H1 (cell line): ENCODE results near the gene TMEM250. TPM values are rescaled to one million over a fixed set of nuclear protein-coding genes. Genes with fewer than 3 reads are reported as not detected.
A peak's percentile ranks its signal among the peaks of the same experiment; 100 is the strongest.

Experiments
- CTCF ChIA-PET: fragments of 300-600 bp; sonication (Branson Sonifier 250); formaldehyde crosslinking; loops from one replicate; lab custom pipeline; 2021; ENCODE audit not compliant: partially characterized antibody; lab: Charles Lee
- POLR2A ChIA-PET: fragments of 300-600 bp; sonication (Branson Sonifier 250); formaldehyde crosslinking; loops from one replicate; lab custom pipeline; 2021; ENCODE audit warnings: inconsistent platforms; ENCODE audit not compliant: partially characterized antibody; lab: Charles Lee
- DNase-seq, 2 experiments: peaks; one replicate each; pipeline versions ENCODE4 v3.0.0 to v3.0.0-alpha.2; 2010 to 2022; ENCODE audit warnings: low spot score in 2 of 2, low read depth in 1 of 2, mixed read lengths in 1 of 2
- FAIRE-seq: peaks from 2 replicates; lab custom pipeline; 2011; peaks lifted over from hg19 to GRCh38; lab: Jason Lieb, UNC
- H2AFZ ChIP-seq: 2 replicates; pipeline ENCODE4 v1.8.1; 2012; ENCODE audit warnings: low read length, inconsistent platforms
- H2AK5ac ChIP-seq: 2 replicates; pipeline ENCODE4 v1.6.1; 2013; ENCODE audit warnings: low read depth, low read length
- H2BK120ac ChIP-seq: replicated peaks from 2 replicates; pipeline ENCODE3; 2013; ENCODE audit warnings: low read depth, low read length, inconsistent platforms
- H2BK12ac ChIP-seq: 2 replicates; pipeline ENCODE4 v1.6.1; 2013; ENCODE audit warnings: low read depth, low read length
- H2BK15ac ChIP-seq: 2 replicates; pipeline ENCODE4 v1.6.1; 2013; ENCODE audit warnings: low read length
- H2BK20ac ChIP-seq: 2 replicates; pipeline ENCODE4 v1.6.1; 2013; ENCODE audit warnings: low read length
- H2BK5ac ChIP-seq: 2 replicates; pipeline ENCODE4 v1.6.1; 2013; ENCODE audit warnings: low read depth, low read length
- H3K14ac ChIP-seq: 2 replicates; pipeline ENCODE4 v1.6.1; 2013; ENCODE audit warnings: inconsistent platforms; ENCODE audit not compliant: insufficient read length
- H3K18ac ChIP-seq: 2 replicates; pipeline ENCODE4 v1.6.1; 2013; ENCODE audit warnings: low read length; ENCODE audit errors: extremely low read depth
- H3K23ac ChIP-seq: 2 replicates; pipeline ENCODE4 v1.6.1; 2013; ENCODE audit warnings: inconsistent platforms; ENCODE audit not compliant: insufficient read length
- H3K23me2 ChIP-seq: 2 replicates; pipeline ENCODE4 v1.6.1; 2013; ENCODE audit warnings: low read depth, low read length
- H3K27ac ChIP-seq: 2 replicates; pipeline ENCODE4 v1.6.1; 2011; ENCODE audit warnings: low read depth, low read length, inconsistent platforms
- H3K27me3 ChIP-seq, 4 experiments: replicated peaks in 1 of 4; 1 replicate in 1 of 4; 2 replicates in 3 of 4; pipeline versions ENCODE4 v1.6.1 to v1.8.1; 2011 to 2013; ENCODE audit warnings: low read length in 3 of 4, mild to moderate bottlenecking in 3 of 4, inconsistent platforms in 2 of 4, mixed read lengths in 2 of 4, moderate library complexity in 1 of 4; ENCODE audit not compliant: control insufficient read depth in 3 of 4, insufficient read depth in 3 of 4; ENCODE audit errors: extremely low read depth in 1 of 4
- H3K36me3 ChIP-seq, 4 experiments: 2 replicates each; pipeline versions ENCODE4 v1.6.1 to v1.8.1; 2011 to 2013; ENCODE audit warnings: mild to moderate bottlenecking in 4 of 4, low read length in 3 of 4, moderate library complexity in 2 of 4, control low read depth in 1 of 4, inconsistent platforms in 1 of 4; ENCODE audit not compliant: insufficient read depth in 4 of 4, control insufficient read depth in 2 of 4
- H3K4ac ChIP-seq: replicated peaks from 2 replicates; pipeline ENCODE3; 2013; ENCODE audit warnings: low read length, low read depth, mixed read lengths, inconsistent platforms; ENCODE audit not compliant: insufficient read length
- H3K4me1 ChIP-seq, 4 experiments: replicated peaks in 1 of 4; 1 replicate in 1 of 4; 2 replicates in 3 of 4; pipeline versions ENCODE4 v1.6.1 to v1.8.1; 2011 to 2013; ENCODE audit warnings: low read length in 3 of 4, inconsistent platforms in 2 of 4, mixed read lengths in 1 of 4; ENCODE audit not compliant: insufficient read depth in 4 of 4, control insufficient read depth in 3 of 4
- H3K4me2 ChIP-seq, 2 experiments: 2 replicates each; pipeline versions ENCODE4 v1.6.1 to v1.8.1; 2011 to 2013; ENCODE audit warnings: low read depth in 2 of 2, low read length in 2 of 2, control low read depth in 1 of 2, inconsistent platforms in 1 of 2, mild to moderate bottlenecking in 1 of 2; ENCODE audit not compliant: insufficient read depth in 1 of 2
- H3K4me3 ChIP-seq, 4 experiments: fragments of 200-600, 300-600 bp in 1 of 4; sonication (generic), shearing (Covaris generic), sonication (Bioruptor Twin) in 1 of 4; 2 replicates each; pipeline versions ENCODE4 v1.5.1 to v1.8.1; 2011 to 2016; ENCODE audit warnings: low read length in 4 of 4, low read depth in 3 of 4, control low read depth in 2 of 4, inconsistent platforms in 2 of 4, mild to moderate bottlenecking in 2 of 4, mixed read lengths in 1 of 4, moderate library complexity in 1 of 4; ENCODE audit not compliant: insufficient read depth in 2 of 4; ENCODE audit errors: extremely low read depth in 1 of 4
- H3K56ac ChIP-seq: replicated peaks from 2 replicates; pipeline ENCODE3; 2013; ENCODE audit warnings: low read depth, mild to moderate bottlenecking, mixed read lengths, low read length, inconsistent platforms; ENCODE audit not compliant: insufficient read length
- H3K79me1 ChIP-seq: 2 replicates; pipeline ENCODE4 v1.6.1; 2013; ENCODE audit warnings: low read depth, low read length, control low read depth
- H3K79me2 ChIP-seq, 2 experiments: 2 replicates each; pipeline versions ENCODE4 v1.6.1 to v1.8.1; 2012 to 2013; ENCODE audit warnings: low read length in 2 of 2, mild to moderate bottlenecking in 2 of 2, inconsistent platforms in 1 of 2; ENCODE audit not compliant: insufficient read depth in 2 of 2, control insufficient read depth in 1 of 2
- H3K9ac ChIP-seq, 4 experiments: replicated peaks in 1 of 4; 1 replicate in 1 of 4; 2 replicates in 3 of 4; pipeline versions ENCODE4 v1.6.1 to v1.8.1; 2011 to 2013; ENCODE audit warnings: low read depth in 3 of 4, low read length in 3 of 4, control low read depth in 2 of 4, mild to moderate bottlenecking in 2 of 4, moderate library complexity in 2 of 4, inconsistent platforms in 1 of 4; ENCODE audit errors: extremely low read depth in 1 of 4
- H3K9me3 ChIP-seq, 2 experiments: 2 replicates each; pipeline versions ENCODE4 v1.6.1 to v1.8.1; 2012 to 2013; ENCODE audit warnings: mild to moderate bottlenecking in 2 of 2, moderate library complexity in 2 of 2, control low read depth in 1 of 2, inconsistent platforms in 1 of 2, low read depth in 1 of 2, low read length in 1 of 2, mixed read lengths in 1 of 2; ENCODE audit not compliant: insufficient read depth in 2 of 2
- H4K20me1 ChIP-seq, 2 experiments: replicated peaks in 1 of 2; 2 replicates each; pipeline versions ENCODE3 to v1.8.1; 2011 to 2013; ENCODE audit warnings: inconsistent platforms in 2 of 2, low read length in 2 of 2, mild to moderate bottlenecking in 1 of 2; ENCODE audit not compliant: insufficient read depth in 2 of 2, control insufficient read depth in 1 of 2
- H4K5ac ChIP-seq: 2 replicates; pipeline ENCODE4 v1.6.1; 2013; ENCODE audit warnings: low read length, low read depth, mixed read lengths, inconsistent platforms; ENCODE audit not compliant: insufficient read length
- H4K8ac ChIP-seq: 2 replicates; pipeline ENCODE4 v1.8.0; 2013; ENCODE audit warnings: mild to moderate bottlenecking, moderate library complexity, low read length, inconsistent platforms; ENCODE audit not compliant: insufficient read depth; ENCODE audit errors: extremely low read depth
- H4K91ac ChIP-seq: replicated peaks from 2 replicates; pipeline ENCODE3; 2013; ENCODE audit warnings: low read length, mixed read lengths, inconsistent platforms; ENCODE audit not compliant: insufficient read length
- CREB1 ChIP-seq: IDR thresholded peaks from 2 replicates; pipeline ENCODE4 v1.6.1; 2012; ENCODE audit warnings: inconsistent platforms
- FOSL1 ChIP-seq: IDR thresholded peaks from 2 replicates; pipeline ENCODE4 v1.6.1; 2011; ENCODE audit warnings: mild to moderate bottlenecking, low read depth, low read length, moderate library complexity; ENCODE audit not compliant: insufficient read depth
- GTF2F1 ChIP-seq: IDR thresholded peaks from 2 replicates; pipeline ENCODE4 v1.6.1; 2012; ENCODE audit warnings: low read depth, low read length, improper control_type of control experiment, borderline replicate concordance
- JUND ChIP-seq: IDR thresholded peaks from 2 replicates; pipeline ENCODE4 v1.6.1; 2011; ENCODE audit warnings: mild to moderate bottlenecking, improper control_type of control experiment, low read length
- SIRT6 ChIP-seq: IDR thresholded peaks from one replicate; pipeline ENCODE4 v1.7.1; 2012; ENCODE audit warnings: low read length, inconsistent platforms
- WGBS, 2 experiments: shearing (Covaris generic) in 1 of 2; methylation state at CpG; one replicate each; pipeline versions ENCODE4 v1.1.6 to v1.1.7; 2013 to 2015; ENCODE audit warnings: low lambda C conversion rate in 2 of 2, mixed read lengths in 2 of 2, inconsistent platforms in 1 of 2, low coverage in 1 of 2, missing lambda C conversion rate in 1 of 2; ENCODE audit not compliant: insufficient replicate concordance in 2 of 2, insufficient coverage in 1 of 2, insufficient read length in 1 of 2; ENCODE audit errors: extremely low coverage in 1 of 2, missing lambda C conversion rate in 1 of 2; 5-methylcytosine and 5-hydroxymethylcytosine counted together
- polyA plus RNA-seq, 7 experiments: library from polyadenylated mRNA; depleted of rRNA in 3 of 7; stranded (reverse) in 5 of 7; unstranded in 2 of 7; fragments of >200 nt in 5 of 7; fragments of 200-250 nt in 2 of 7; gene quantifications; 1 replicate in 5 of 7; 2 replicates in 1 of 7; 4 replicates in 1 of 7; pipeline versions ENCODE4 v1.2.1 to v1.2.3, GENCODE V29; 2011 to 2013; ENCODE audit warnings: missing spikeins in 2 of 7, mixed read lengths in 2 of 7
- total RNA-seq: library from RNA; stranded (reverse); fragmentation: NEBNext Ultra II Directional; extraction: Animal tissue kit (Norgen Biotek cat#: 25700); gene quantifications from 2 replicates; pipeline ENCODE4 v1.2.1, GENCODE V29; 2021
- TF ChIP-seq, protein P1 (sequence below): IDR thresholded peaks from 2 replicates; pipeline ENCODE4 v1.6.1; 2012; ENCODE audit warnings: inconsistent platforms

Gene TMEM250
- total and polyA plus RNA-seq, 2 of the 8 experiments (the other 6 are each of a cell fraction or from before 2014, with no cell fraction given): 22.3 to 34.9 TPM

DNA sequence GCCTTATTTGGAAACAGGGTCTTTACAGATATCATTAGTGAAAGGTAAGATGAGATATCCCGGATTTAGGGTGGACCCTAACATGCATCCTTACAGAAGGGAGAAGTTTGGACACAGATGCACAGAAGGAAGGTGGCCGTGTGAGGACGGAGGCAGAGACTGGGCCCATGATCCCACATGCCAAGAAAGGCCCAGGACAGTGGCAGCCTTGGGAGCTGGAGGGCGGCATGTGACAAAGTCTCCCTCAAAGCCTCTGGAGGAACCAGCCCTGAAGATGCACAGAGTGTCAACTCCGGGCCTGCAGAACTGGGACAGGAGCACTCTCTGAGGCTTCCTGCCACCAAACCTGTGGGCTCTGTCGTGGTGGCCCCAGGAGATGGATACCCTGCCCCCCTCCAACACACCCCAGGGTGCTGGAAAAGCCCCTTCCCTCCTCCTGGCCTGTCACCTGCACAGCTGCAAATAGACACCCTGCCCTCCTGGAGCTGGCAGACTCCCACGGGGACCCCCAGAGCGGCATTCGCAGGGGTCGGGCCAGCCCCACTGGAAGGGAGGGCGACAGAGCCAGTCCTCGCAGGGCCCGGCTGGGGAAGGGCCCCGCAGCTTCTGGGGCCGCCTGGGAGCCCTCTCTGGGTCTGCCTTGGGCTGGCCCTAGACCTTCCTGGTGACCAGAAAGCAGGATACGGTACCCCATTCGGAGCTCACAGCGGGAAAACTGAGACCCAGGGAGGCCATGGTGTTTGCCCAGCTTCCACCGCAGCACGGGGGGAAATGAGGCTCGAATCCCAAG, 31.5 kb downstream of the TMEM250 start:
- H2BK15ac ChIP-seq: no peak overlapping the region
- TF ChIP-seq CREB1: no peak
- no peak for TF ChIP-seq FOSL1
- TF ChIP-seq GTF2F1: no peak
- no peak for TF ChIP-seq JUND
- TF ChIP-seq, protein P1, sequence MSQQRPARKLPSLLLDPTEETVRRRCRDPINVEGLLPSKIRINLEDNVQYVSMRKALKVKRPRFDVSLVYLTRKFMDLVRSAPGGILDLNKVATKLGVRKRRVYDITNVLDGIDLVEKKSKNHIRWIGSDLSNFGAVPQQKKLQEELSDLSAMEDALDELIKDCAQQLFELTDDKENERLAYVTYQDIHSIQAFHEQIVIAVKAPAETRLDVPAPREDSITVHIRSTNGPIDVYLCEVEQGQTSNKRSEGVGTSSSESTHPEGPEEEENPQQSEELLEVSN: no peak
- TF ChIP-seq SIRT6: no peak
- TF ChIP-seq, all 59 proteins: peak for 0
- Histone ChIP-seq H3K18ac (peak overlapping the region; percentile 38), H3K4ac (no peak overlapping the region), H3K27ac (no peak overlapping the region), H2AFZ (no peak overlapping the region), H3K9me3 (no peaks in the 10 kb centered on the region), H2BK120ac (no peak overlapping the region), H4K20me1 (peaks cover 0 to 2% of the 10 kb centered on the region in 2 experiments), H3K4me3 (no peak overlapping the region), H3K23ac (no peak overlapping the region), H2BK5ac (no peak overlapping the region), H3K36me3 (no peaks in the 10 kb centered on the region), H3K4me2 (no peak overlapping the region), H3K56ac (no peak overlapping the region), H2BK12ac (no peak overlapping the region), H2AK5ac (peak overlapping the region; percentile 85), H3K9ac (no peak overlapping the region), H4K5ac (no peak overlapping the region), H4K8ac (no peak overlapping the region; the same call in 1 of the 2 replicates), H3K14ac (no peak overlapping the region), H3K23me2 (no peaks in the 10 kb centered on the region), H2BK20ac (no peak overlapping the region), H3K4me1 (peaks cover 0 to 32% (median 14%) of the 10 kb centered on the region in 4 experiments; a peak in 6 of 7 replicates), H3K79me1 (no peaks in the 10 kb centered on the region; the same call in 1 of the 2 replicates), H3K79me2 (peaks cover 0 to 6% of the 10 kb centered on the region in 2 experiments; a peak in 1 of 4 replicates), H3K27me3 (no peaks in the 10 kb centered on the region), H4K91ac (no peak overlapping the region)
- no peak for FAIRE-seq
- DNase-seq: peak in 1 of 2 experiments; percentile 50
- ChIA-PET POLR2A (interaction anchor here (0.8 kb wide), 1 partner anchor 35 kb away, joined by 4 read pairs; no protein-coding TSS in a partner anchor), CTCF (interaction anchor here (1.0 to 1.2 kb wide), 4 partner anchors 8 to 104 kb away, joined by 3 read pairs; no protein-coding TSS in a partner anchor)
- 90% methylated on average over 17 of the region's 21 CpGs; no CpG with 5 or more reads in 1 of the 2 experiments for WGBS, 2 experiments
